Measurements from ENCODE around the gene PRAMEF1. TPM values are rescaled to one million over a fixed set of nuclear protein-coding genes. Genes with fewer than 3 reads are reported as not detected.
"Not testable (repeated sequence)": the region's sequence is repeated elsewhere in the genome, so short reads cannot be mapped to it uniquely, and the experiment has no call there.

PRAMEF1 gene
- not detected for polyA plus RNA-seq

GRCh38 chr1:12791097-12791496 lies at the start of gene PRAMEF1:
TSS of gene PRAMEF1 (plus strand) at chr1:12791397. CDS start at chr1:12793228, 1,831 bp downstream.
- H3K9me3 ChIP-seq (ENCODE audit: control insufficient read depth in 2 of 2, insufficient read depth in 1 of 2, low read depth in 1 of 2, low read length in 1 of 2); H3K4me1 ChIP-seq (ENCODE audit: control insufficient read depth in 2 of 2, insufficient read depth in 2 of 2, low read length in 1 of 2); H3K27me3 ChIP-seq (ENCODE audit: control insufficient read depth in 1 of 2, insufficient read depth in 2 of 2, low read length in 2 of 2); H3K4me3 ChIP-seq (ENCODE audit: low read depth in 1 of 2, low read length in 2 of 2); H3K36me3 ChIP-seq (ENCODE audit: control insufficient read depth in 2 of 2, insufficient read depth in 2 of 2, low read length in 1 of 2); H3K27ac ChIP-seq (ENCODE audit: low read depth in 2 of 2, low read length in 1 of 2): not testable (repeated sequence)
- WGBS, 2 donors: 75 to 83% methylated on average over 5 of the region's 5 CpGs

GRCh38 chr1:12741946-12742345 lies 49.3 kb upstream of the PRAMEF1 start:
- Histone ChIP-seq H3K9me3 (ENCODE audit: control insufficient read depth in 2 of 2, insufficient read depth in 1 of 2, low read depth in 1 of 2, low read length in 1 of 2) (no peaks in the 10 kb centered on the region), H3K4me3 (ENCODE audit: low read depth in 1 of 2, low read length in 2 of 2) (no peak overlapping the region), H3K36me3 (ENCODE audit: control insufficient read depth in 2 of 2, insufficient read depth in 2 of 2, low read length in 1 of 2) (no peaks in the 10 kb centered on the region), H3K4me1 (ENCODE audit: control insufficient read depth in 2 of 2, insufficient read depth in 2 of 2, low read length in 1 of 2) (no peaks in the 10 kb centered on the region), H3K27ac (ENCODE audit: low read depth in 2 of 2, low read length in 1 of 2) (no peak overlapping the region), H3K27me3 (ENCODE audit: control insufficient read depth in 1 of 2, insufficient read depth in 2 of 2, low read length in 2 of 2) (no peaks in the 10 kb centered on the region)
- WGBS, 2 donors: 71 to 79% methylated on average over 3 of the region's 3 CpGs

GRCh38 chr1:12745126-12745991 lies 45.8 kb upstream of the PRAMEF1 start:
- Histone ChIP-seq H3K27ac (ENCODE audit: low read depth in 2 of 2, low read length in 1 of 2) (no peak overlapping the region), H3K4me1 (ENCODE audit: control insufficient read depth in 2 of 2, insufficient read depth in 2 of 2, low read length in 1 of 2) (no peaks in the 10 kb centered on the region), H3K36me3 (ENCODE audit: control insufficient read depth in 2 of 2, insufficient read depth in 2 of 2, low read length in 1 of 2) (no peaks in the 10 kb centered on the region), H3K27me3 (ENCODE audit: control insufficient read depth in 1 of 2, insufficient read depth in 2 of 2, low read length in 2 of 2) (no peaks in the 10 kb centered on the region), H3K4me3 (ENCODE audit: low read depth in 1 of 2, low read length in 2 of 2) (no peak overlapping the region), H3K9me3 (ENCODE audit: control insufficient read depth in 2 of 2, insufficient read depth in 1 of 2, low read depth in 1 of 2, low read length in 1 of 2) (peaks cover 0 to 7% of the 10 kb centered on the region in 2 donors)
- WGBS, 2 donors: 73 to 75% methylated on average over 3 of the region's 3 CpGs

GRCh38 chr1:12745992-12746323 lies 45.2 kb upstream of the PRAMEF1 start, which contains the start of gene CFAP107:
TSS of gene CFAP107 (plus strand) at chr1:12746200. CDS start at chr1:12746431, 231 bp downstream.
- Histone ChIP-seq H3K4me3 (ENCODE audit: low read depth in 1 of 2, low read length in 2 of 2) (no peak within 1 kb of the TSS), H3K36me3 (ENCODE audit: control insufficient read depth in 2 of 2, insufficient read depth in 2 of 2, low read length in 1 of 2) (no peaks in the 10 kb centered on the region), H3K9me3 (ENCODE audit: control insufficient read depth in 2 of 2, insufficient read depth in 1 of 2, low read depth in 1 of 2, low read length in 1 of 2) (peaks cover 0 to 7% of the 10 kb centered on the region in 2 donors), H3K4me1 (ENCODE audit: control insufficient read depth in 2 of 2, insufficient read depth in 2 of 2, low read length in 1 of 2) (no peaks in the 10 kb centered on the region), H3K27ac (ENCODE audit: low read depth in 2 of 2, low read length in 1 of 2) (no peak within 1 kb of the TSS), H3K27me3 (ENCODE audit: control insufficient read depth in 1 of 2, insufficient read depth in 2 of 2, low read length in 2 of 2) (no peaks in the 10 kb centered on the region)
- 8 to 9% methylated on average over 2 of the region's 2 CpGs for WGBS, 2 donors

GRCh38 chr1:12748778-12749355 lies 42.3 kb upstream of the PRAMEF1 start:
- Histone ChIP-seq H3K9me3 (ENCODE audit: control insufficient read depth in 2 of 2, insufficient read depth in 1 of 2, low read depth in 1 of 2, low read length in 1 of 2) (peaks cover 0 to 7% of the 10 kb centered on the region in 2 donors), H3K4me1 (ENCODE audit: control insufficient read depth in 2 of 2, insufficient read depth in 2 of 2, low read length in 1 of 2) (no peaks in the 10 kb centered on the region), H3K27me3 (ENCODE audit: control insufficient read depth in 1 of 2, insufficient read depth in 2 of 2, low read length in 2 of 2) (no peaks in the 10 kb centered on the region), H3K27ac (ENCODE audit: low read depth in 2 of 2, low read length in 1 of 2) (no peak overlapping the region), H3K36me3 (ENCODE audit: control insufficient read depth in 2 of 2, insufficient read depth in 2 of 2, low read length in 1 of 2) (no peaks in the 10 kb centered on the region), H3K4me3 (ENCODE audit: low read depth in 1 of 2, low read length in 2 of 2) (no peak overlapping the region)

GRCh38 chr1:12754738-12755137 lies 36.5 kb upstream of the PRAMEF1 start:
- H3K27me3 ChIP-seq (ENCODE audit: control insufficient read depth in 1 of 2, insufficient read depth in 2 of 2, low read length in 2 of 2): no peaks in the 10 kb centered on the region
- H3K36me3 ChIP-seq (ENCODE audit: control insufficient read depth in 2 of 2, insufficient read depth in 2 of 2, low read length in 1 of 2): no peaks in the 10 kb centered on the region
- WGBS, 2 donors: 80 to 86% methylated on average over 4 of the region's 4 CpGs
- H3K9me3 ChIP-seq (ENCODE audit: control insufficient read depth in 2 of 2, insufficient read depth in 1 of 2, low read depth in 1 of 2, low read length in 1 of 2): no peaks in the 10 kb centered on the region
- H3K4me1 ChIP-seq (ENCODE audit: control insufficient read depth in 2 of 2, insufficient read depth in 2 of 2, low read length in 1 of 2): no peaks in the 10 kb centered on the region
- H3K27ac ChIP-seq (ENCODE audit: low read depth in 2 of 2, low read length in 1 of 2): no peak overlapping the region
- no peak overlapping the region for H3K4me3 ChIP-seq (ENCODE audit: low read depth in 1 of 2, low read length in 2 of 2)

- Histone ChIP-seq H3K27ac (ENCODE audit: low read depth in 2 of 2, low read length in 1 of 2) (no peak overlapping the region), H3K27me3 (ENCODE audit: control insufficient read depth in 1 of 2, insufficient read depth in 2 of 2, low read length in 2 of 2) (no peaks in the 10 kb centered on the region), H3K36me3 (ENCODE audit: control insufficient read depth in 2 of 2, insufficient read depth in 2 of 2, low read length in 1 of 2) (no peaks in the 10 kb centered on the region), H3K4me3 (ENCODE audit: low read depth in 1 of 2, low read length in 2 of 2) (no peak overlapping the region), H3K4me1 (ENCODE audit: control insufficient read depth in 2 of 2, insufficient read depth in 2 of 2, low read length in 1 of 2) (no peaks in the 10 kb centered on the region), H3K9me3 (ENCODE audit: control insufficient read depth in 2 of 2, insufficient read depth in 1 of 2, low read depth in 1 of 2, low read length in 1 of 2) (no peaks in the 10 kb centered on the region)
- WGBS, 2 donors: 46 to 50% methylated on average over 2 of the region's 2 CpGs
Observed at GRCh38 chr1:12756273-12756672, 34.9 kb upstream of the PRAMEF1 start.

GRCh38 chr1:12756768-12757413 lies 34.3 kb upstream of the PRAMEF1 start:
- Histone ChIP-seq H3K36me3 (ENCODE audit: control insufficient read depth in 2 of 2, insufficient read depth in 2 of 2, low read length in 1 of 2) (no peaks in the 10 kb centered on the region), H3K4me1 (ENCODE audit: control insufficient read depth in 2 of 2, insufficient read depth in 2 of 2, low read length in 1 of 2) (peaks cover 0 to 2% of the 10 kb centered on the region in 2 donors), H3K4me3 (ENCODE audit: low read depth in 1 of 2, low read length in 2 of 2) (no peak overlapping the region), H3K9me3 (ENCODE audit: control insufficient read depth in 2 of 2, insufficient read depth in 1 of 2, low read depth in 1 of 2, low read length in 1 of 2) (no peaks in the 10 kb centered on the region), H3K27ac (ENCODE audit: low read depth in 2 of 2, low read length in 1 of 2) (no peak overlapping the region), H3K27me3 (ENCODE audit: control insufficient read depth in 1 of 2, insufficient read depth in 2 of 2, low read length in 2 of 2) (no peaks in the 10 kb centered on the region)
- WGBS, 2 donors: 61 to 76% methylated on average over 6 of the region's 6 CpGs

GRCh38 chr1:12757836-12758235 lies 33.4 kb upstream of the PRAMEF1 start:
- Histone ChIP-seq H3K27me3 (ENCODE audit: control insufficient read depth in 1 of 2, insufficient read depth in 2 of 2, low read length in 2 of 2) (no peaks in the 10 kb centered on the region), H3K4me3 (ENCODE audit: low read depth in 1 of 2, low read length in 2 of 2) (no peak overlapping the region), H3K4me1 (ENCODE audit: control insufficient read depth in 2 of 2, insufficient read depth in 2 of 2, low read length in 1 of 2) (peaks cover 0 to 2% of the 10 kb centered on the region in 2 donors), H3K36me3 (ENCODE audit: control insufficient read depth in 2 of 2, insufficient read depth in 2 of 2, low read length in 1 of 2) (no peaks in the 10 kb centered on the region), H3K9me3 (ENCODE audit: control insufficient read depth in 2 of 2, insufficient read depth in 1 of 2, low read depth in 1 of 2, low read length in 1 of 2) (no peaks in the 10 kb centered on the region), H3K27ac (ENCODE audit: low read depth in 2 of 2, low read length in 1 of 2) (no peak overlapping the region)
- WGBS, 2 donors: 71% methylated on average over 6 of the region's 6 CpGs
